ENCODE measurements around the gene UNC79. TPM values are rescaled to one million over a fixed set of nuclear protein-coding genes. Genes with fewer than 3 reads are reported as not detected.

Gene UNC79
- total RNA-seq, 2 donors from 2014 or later, result 6.0 to 14.4 TPM

DNA sequence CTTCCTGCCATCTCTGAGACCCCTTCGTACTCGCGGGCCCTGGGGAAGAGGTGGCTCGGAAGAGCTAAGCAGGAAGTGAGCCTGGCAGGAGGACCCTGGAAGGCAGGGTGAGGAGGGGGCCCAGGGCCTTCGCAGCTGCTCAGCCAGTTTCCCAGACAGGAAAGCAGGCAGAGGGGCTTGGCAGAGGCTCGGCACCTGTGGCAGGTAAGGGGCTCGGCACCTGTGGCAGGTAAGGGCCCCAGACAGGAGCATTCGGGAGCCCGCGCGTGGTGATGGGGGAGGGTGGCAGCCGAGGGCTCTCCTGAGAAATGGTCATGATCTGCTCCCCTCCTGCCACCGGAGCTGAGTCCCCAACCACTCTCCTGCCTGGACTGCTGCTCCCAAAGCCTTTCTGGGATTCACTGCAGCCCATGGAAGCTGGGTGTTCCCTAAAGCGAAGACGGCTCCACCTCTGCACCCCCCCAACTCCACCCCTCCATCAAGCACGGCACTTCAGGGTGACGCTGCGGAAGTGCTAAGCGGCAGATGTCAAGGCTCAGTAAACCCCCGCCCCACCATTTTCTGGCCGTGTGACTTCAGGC, 294.4 kb downstream of the UNC79 start:
- H3K4me3 Mint-ChIP-seq, result no peak overlapping the region

GRCh38 chr14:93725993-93726392, 295.3 kb downstream of the UNC79 start:
- Mint-ChIP-seq H3K27me3 (ENCODE audit: insufficient read depth) (no peaks in the 10 kb centered on the region), H3K9me3 (no peaks in the 10 kb centered on the region), H3K27ac (no peak overlapping the region), H3K4me1 (no peaks in the 10 kb centered on the region), H3K4me3 (no peak overlapping the region), H3K36me3 (ENCODE audit: low read depth) (peaks cover 43% of the 10 kb centered on the region)
- Histone ChIP-seq H3K27me3 (ENCODE audit: control insufficient read depth, insufficient read depth, low read length, poor library complexity, severe bottlenecking) (no peaks in the 10 kb centered on the region), H3K27ac (ENCODE audit: low read depth, low read length) (no peak overlapping the region), H3K4me1 (ENCODE audit: control insufficient read depth, insufficient read depth, low read length) (no peaks in the 10 kb centered on the region), H3K9ac (ENCODE audit: extremely low read depth, low read length, poor library complexity, severe bottlenecking) (no peak overlapping the region), H3K4me3 (ENCODE audit: low read length) (no peak overlapping the region), H3K36me3 (ENCODE audit: control insufficient read depth, insufficient read depth, low read length) (peaks cover 3% of the 10 kb centered on the region), H3K9me3 (ENCODE audit: control insufficient read depth, low read length) (no peaks in the 10 kb centered on the region)
- TF ChIP-seq, protein P1, sequence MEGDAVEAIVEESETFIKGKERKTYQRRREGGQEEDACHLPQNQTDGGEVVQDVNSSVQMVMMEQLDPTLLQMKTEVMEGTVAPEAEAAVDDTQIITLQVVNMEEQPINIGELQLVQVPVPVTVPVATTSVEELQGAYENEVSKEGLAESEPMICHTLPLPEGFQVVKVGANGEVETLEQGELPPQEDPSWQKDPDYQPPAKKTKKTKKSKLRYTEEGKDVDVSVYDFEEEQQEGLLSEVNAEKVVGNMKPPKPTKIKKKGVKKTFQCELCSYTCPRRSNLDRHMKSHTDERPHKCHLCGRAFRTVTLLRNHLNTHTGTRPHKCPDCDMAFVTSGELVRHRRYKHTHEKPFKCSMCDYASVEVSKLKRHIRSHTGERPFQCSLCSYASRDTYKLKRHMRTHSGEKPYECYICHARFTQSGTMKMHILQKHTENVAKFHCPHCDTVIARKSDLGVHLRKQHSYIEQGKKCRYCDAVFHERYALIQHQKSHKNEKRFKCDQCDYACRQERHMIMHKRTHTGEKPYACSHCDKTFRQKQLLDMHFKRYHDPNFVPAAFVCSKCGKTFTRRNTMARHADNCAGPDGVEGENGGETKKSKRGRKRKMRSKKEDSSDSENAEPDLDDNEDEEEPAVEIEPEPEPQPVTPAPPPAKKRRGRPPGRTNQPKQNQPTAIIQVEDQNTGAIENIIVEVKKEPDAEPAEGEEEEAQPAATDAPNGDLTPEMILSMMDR (conservative IDR thresholded peaks at IDR 0.05), result no peak
- DNase-seq, result no peak
- WGBS, 2 experiments (ENCODE audit: insufficient coverage in 1 of 2, insufficient read length in 1 of 2), result 91 to 92% methylated on average over 9 of the region's 9 CpGs

More for the DNA sequence above, 294.4 kb downstream of the UNC79 start:
- no peaks in the 10 kb centered on the region for H3K27me3 Mint-ChIP-seq (ENCODE audit: insufficient read depth)
- H3K27ac Mint-ChIP-seq, result no peak overlapping the region
- H3K9ac ChIP-seq (ENCODE audit: extremely low read depth, low read length, poor library complexity, severe bottlenecking), result no peak overlapping the region
- no peak overlapping the region for H3K4me3 ChIP-seq (ENCODE audit: low read length)
- no peaks in the 10 kb centered on the region for H3K4me1 ChIP-seq (ENCODE audit: control insufficient read depth, insufficient read depth, low read length)
- TF ChIP-seq, protein P1 (conservative IDR thresholded peaks at IDR 0.05), result no peak
- no peak overlapping the region for H3K27ac ChIP-seq (ENCODE audit: low read depth, low read length)
- WGBS, 2 experiments (ENCODE audit: insufficient coverage in 1 of 2, insufficient read length in 1 of 2), result 90 to 92% methylated on average over 9 to 21 of the region's 21 CpGs
- no peak for DNase-seq
- peaks cover 45% of the 10 kb centered on the region for H3K36me3 Mint-ChIP-seq (ENCODE audit: low read depth)
- H3K9me3 Mint-ChIP-seq, result no peaks in the 10 kb centered on the region
- H3K36me3 ChIP-seq (ENCODE audit: control insufficient read depth, insufficient read depth, low read length), result peaks cover 3% of the 10 kb centered on the region
- H3K9me3 ChIP-seq (ENCODE audit: control insufficient read depth, low read length), result no peaks in the 10 kb centered on the region
- no peaks in the 10 kb centered on the region for H3K27me3 ChIP-seq (ENCODE audit: control insufficient read depth, insufficient read depth, low read length, poor library complexity, severe bottlenecking)
- H3K4me1 Mint-ChIP-seq, result no peaks in the 10 kb centered on the region

GRCh38 chr14:93727039-93727740, 296.5 kb downstream of the UNC79 start:
- TF ChIP-seq, protein P1 (conservative IDR thresholded peaks at IDR 0.05), result peak; percentile 28
- Mint-ChIP-seq H3K36me3 (ENCODE audit: low read depth) (peaks cover 41% of the 10 kb centered on the region), H3K9me3 (no peaks in the 10 kb centered on the region)

More at GRCh38 chr14:93727039-93727740, 296.5 kb downstream of the UNC79 start:
- Histone ChIP-seq H3K4me1 (ENCODE audit: control insufficient read depth, insufficient read depth, low read length) (no peaks in the 10 kb centered on the region), H3K9ac (ENCODE audit: extremely low read depth, low read length, poor library complexity, severe bottlenecking) (no peak overlapping the region), H3K27ac (ENCODE audit: low read depth, low read length) (no peak overlapping the region), H3K4me3 (ENCODE audit: low read length) (no peak overlapping the region), H3K36me3 (ENCODE audit: control insufficient read depth, insufficient read depth, low read length) (peaks cover 8% of the 10 kb centered on the region), H3K27me3 (ENCODE audit: control insufficient read depth, insufficient read depth, low read length, poor library complexity, severe bottlenecking) (no peaks in the 10 kb centered on the region), H3K9me3 (ENCODE audit: control insufficient read depth, low read length) (no peaks in the 10 kb centered on the region)
- WGBS, 2 experiments (ENCODE audit: insufficient coverage in 1 of 2, insufficient read length in 1 of 2), result 91% methylated on average over 12 to 23 of the region's 23 CpGs
- Mint-ChIP-seq H3K27ac (no peak overlapping the region), H3K27me3 (ENCODE audit: insufficient read depth) (no peaks in the 10 kb centered on the region), H3K4me1 (no peaks in the 10 kb centered on the region), H3K4me3 (no peak overlapping the region)
- no peak for DNase-seq
